BE2C (cell line): ENCODE measurements around the gene TBC1D16.

Experiments used
- DNase-seq: peaks from one replicate; pipeline ENCODE4 v3.0.0-alpha.2; 2020
- H3K27me3 ChIP-seq: fragments of 250-450 bp; sonication (Bioruptor Pico); 2 replicates; pipeline ENCODE4 v1.5.1; 2020; ENCODE audit warnings: mild to moderate bottlenecking
- H3K36me3 ChIP-seq: fragments of 250-450 bp; sonication (Bioruptor Pico); 2 replicates; pipeline ENCODE4 v1.5.1; 2020; ENCODE audit warnings: mild to moderate bottlenecking
- H3K4me1 ChIP-seq: fragments of 250-450 bp; sonication (Bioruptor Pico); 2 replicates; pipeline ENCODE4 v1.5.1; 2020
- H3K4me3 ChIP-seq: 2 replicates; pipeline ENCODE4 v1.5.1; 2011; ENCODE audit warnings: low read depth, low read length
- H3K9me3 ChIP-seq: fragments of 250-450 bp; sonication (Bioruptor Pico); 2 replicates; pipeline ENCODE4 v1.5.1; 2020
- TF ChIP-seq, protein P1 (sequence below): IDR thresholded peaks from 2 replicates; pipeline ENCODE4 v1.5.1; 2012; ENCODE audit warnings: mild to moderate bottlenecking, low read depth, low read length

Gene TBC1D16

DNA sequence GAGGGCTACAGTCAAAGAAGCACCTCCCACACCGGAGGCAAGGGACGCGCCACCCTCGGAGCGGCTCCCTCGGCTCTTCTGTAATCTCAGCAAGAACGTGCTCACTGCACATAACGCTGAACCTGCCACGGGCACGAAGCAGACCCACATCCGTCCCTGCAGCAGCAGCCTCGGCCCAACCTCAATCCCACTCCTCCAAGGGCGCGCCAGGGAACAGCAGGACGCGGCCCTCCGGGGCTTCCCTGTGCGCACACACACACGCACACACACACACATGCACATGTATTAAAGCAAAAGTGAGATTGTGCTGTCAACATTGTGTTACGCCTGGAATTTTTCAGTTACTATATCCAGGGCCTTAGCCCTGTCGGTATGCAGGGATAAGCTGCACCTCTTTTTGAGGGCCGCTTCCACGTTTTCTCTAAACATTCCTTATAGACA lies 54.0 kb downstream of the TBC1D16 start:
- Histone ChIP-seq H3K27me3 (no peaks in the 10 kb centered on the region), H3K9me3 (no peaks in the 10 kb centered on the region), H3K4me1 (peaks cover 14% of the 10 kb centered on the region), H3K4me3 (no peak overlapping the region), H3K36me3 (no peaks in the 10 kb centered on the region)
- DNase-seq: no peak
- TF ChIP-seq, protein P1, sequence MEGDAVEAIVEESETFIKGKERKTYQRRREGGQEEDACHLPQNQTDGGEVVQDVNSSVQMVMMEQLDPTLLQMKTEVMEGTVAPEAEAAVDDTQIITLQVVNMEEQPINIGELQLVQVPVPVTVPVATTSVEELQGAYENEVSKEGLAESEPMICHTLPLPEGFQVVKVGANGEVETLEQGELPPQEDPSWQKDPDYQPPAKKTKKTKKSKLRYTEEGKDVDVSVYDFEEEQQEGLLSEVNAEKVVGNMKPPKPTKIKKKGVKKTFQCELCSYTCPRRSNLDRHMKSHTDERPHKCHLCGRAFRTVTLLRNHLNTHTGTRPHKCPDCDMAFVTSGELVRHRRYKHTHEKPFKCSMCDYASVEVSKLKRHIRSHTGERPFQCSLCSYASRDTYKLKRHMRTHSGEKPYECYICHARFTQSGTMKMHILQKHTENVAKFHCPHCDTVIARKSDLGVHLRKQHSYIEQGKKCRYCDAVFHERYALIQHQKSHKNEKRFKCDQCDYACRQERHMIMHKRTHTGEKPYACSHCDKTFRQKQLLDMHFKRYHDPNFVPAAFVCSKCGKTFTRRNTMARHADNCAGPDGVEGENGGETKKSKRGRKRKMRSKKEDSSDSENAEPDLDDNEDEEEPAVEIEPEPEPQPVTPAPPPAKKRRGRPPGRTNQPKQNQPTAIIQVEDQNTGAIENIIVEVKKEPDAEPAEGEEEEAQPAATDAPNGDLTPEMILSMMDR: no peak

DNA sequence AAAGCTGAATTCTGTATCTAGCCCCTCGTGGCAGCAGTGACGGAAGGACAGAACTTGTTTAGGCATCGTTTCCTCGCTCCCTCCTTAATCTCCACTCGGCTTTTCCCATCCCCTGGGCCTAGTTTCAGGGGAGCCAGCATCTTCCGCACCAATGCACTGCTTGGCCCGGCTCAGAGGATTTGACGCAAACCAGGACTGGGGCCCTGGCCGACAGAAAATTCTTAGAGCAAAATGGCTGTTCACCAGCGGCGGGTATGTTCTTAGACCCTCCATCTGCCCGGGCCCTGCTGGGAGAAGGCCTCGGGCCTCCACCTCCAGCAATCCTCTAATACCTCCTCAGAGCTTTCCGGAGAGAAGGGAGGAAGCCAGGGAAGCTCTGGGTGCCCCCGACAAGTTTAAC lies 54.6 kb downstream of the TBC1D16 start:
- Histone ChIP-seq H3K4me1 (peaks cover 8% of the 10 kb centered on the region), H3K4me3 (no peak overlapping the region), H3K36me3 (no peaks in the 10 kb centered on the region), H3K27me3 (no peaks in the 10 kb centered on the region), H3K9me3 (no peaks in the 10 kb centered on the region)
- TF ChIP-seq, protein P1: no peak
- DNase-seq: no peak

DNA sequence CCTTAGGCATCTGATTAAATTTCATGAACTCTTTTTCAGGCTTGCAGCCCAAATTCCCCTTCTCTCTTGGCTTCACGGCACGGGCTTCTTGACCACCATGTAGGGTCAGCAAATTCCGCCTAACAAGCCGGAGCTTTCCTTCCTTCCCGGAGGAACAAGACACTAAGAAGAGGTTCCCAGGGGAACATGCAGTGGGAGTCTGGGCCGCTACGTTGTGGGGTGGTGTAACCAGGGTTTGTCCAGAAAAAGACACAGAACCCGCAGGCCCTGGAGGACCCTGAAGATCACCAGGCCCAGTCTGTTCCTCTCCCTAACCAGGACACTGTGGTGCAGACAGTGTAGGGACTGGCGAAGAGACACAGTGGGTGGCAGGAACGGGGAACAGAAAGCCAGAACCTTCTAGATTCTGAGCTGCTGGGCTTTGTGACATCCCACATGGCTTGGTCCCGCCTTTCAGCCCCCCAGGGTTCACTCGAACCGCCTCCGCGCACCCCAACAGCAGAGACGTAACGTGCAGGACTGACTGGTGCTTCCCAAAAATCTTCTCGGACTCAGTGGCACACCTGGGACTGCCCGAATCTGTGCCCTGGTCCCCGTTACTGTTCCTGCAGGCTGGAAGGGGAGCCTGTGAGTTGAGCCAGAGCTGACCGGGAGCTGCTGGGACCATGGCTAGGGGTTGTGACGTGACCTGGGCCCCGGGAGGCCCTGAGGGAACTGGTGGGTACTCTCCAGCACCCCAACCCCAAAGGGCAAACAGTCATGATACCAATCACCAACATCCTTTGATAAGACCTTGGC lies 55.2 kb downstream of the TBC1D16 start:
- no peaks in the 10 kb centered on the region for H3K27me3 ChIP-seq
- peaks cover 1% of the 10 kb centered on the region for H3K4me1 ChIP-seq
- TF ChIP-seq, protein P1: no peak
- DNase-seq: no peak
- H3K9me3 ChIP-seq: no peaks in the 10 kb centered on the region
- no peaks in the 10 kb centered on the region for H3K36me3 ChIP-seq
- H3K4me3 ChIP-seq: no peak overlapping the region

DNA sequence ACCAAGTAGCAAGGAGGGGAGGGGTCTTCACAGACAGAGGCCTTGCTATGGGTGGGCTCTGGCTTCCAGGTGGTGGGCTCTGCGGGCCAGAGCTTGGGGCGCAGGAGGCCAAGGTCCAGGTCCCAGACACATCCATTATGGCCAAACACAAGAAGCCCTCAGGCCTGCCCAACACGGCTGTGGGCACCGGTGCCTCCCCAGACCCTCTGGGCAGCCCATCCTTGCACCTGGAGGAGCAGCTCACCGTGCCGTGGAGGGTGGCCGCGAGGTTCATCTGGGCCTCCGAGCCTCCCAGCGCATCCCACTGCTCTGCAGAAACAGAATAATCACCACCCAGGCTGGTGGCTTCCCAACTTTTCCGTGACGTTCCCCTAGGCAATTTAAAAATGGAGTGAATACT lies 55.9 kb downstream of the TBC1D16 start:
- Histone ChIP-seq H3K9me3 (no peaks in the 10 kb centered on the region), H3K36me3 (no peaks in the 10 kb centered on the region), H3K27me3 (no peaks in the 10 kb centered on the region), H3K4me3 (no peak overlapping the region), H3K4me1 (no peaks in the 10 kb centered on the region; the same call in 1 of the 2 replicates)
- TF ChIP-seq, protein P1: no peak
- DNase-seq: no peak

DNA sequence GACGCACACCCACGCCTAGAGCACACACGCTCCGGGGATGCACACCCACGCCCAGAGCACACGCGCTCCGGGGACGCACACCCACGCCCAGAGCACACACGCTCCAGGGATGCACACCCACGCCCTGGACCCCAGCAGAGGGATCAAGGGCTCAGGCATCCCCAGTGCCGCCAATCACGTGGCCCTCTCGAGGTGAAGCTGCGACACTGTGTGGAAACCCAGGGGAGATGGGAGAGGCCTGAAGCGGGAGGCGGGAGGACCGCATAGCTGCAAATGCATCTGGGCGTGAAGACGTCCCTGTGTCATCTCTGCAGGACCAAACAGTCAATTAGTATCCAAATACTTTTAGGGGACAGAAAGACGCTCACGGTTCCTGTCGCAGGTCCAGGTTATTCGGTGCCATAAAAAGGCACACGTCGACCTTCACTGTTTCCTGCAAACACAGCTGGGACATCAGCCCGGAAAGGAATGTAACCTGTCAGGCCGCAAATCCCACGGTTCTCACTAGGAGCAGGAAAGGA lies 56.4 kb downstream of the TBC1D16 start:
- Histone ChIP-seq H3K4me3 (no peak overlapping the region), H3K4me1 (no peaks in the 10 kb centered on the region; the same call in 1 of the 2 replicates), H3K27me3 (no peaks in the 10 kb centered on the region), H3K9me3 (no peaks in the 10 kb centered on the region), H3K36me3 (no peaks in the 10 kb centered on the region)
- DNase-seq: no peak
- TF ChIP-seq, protein P1: no peak

DNA sequence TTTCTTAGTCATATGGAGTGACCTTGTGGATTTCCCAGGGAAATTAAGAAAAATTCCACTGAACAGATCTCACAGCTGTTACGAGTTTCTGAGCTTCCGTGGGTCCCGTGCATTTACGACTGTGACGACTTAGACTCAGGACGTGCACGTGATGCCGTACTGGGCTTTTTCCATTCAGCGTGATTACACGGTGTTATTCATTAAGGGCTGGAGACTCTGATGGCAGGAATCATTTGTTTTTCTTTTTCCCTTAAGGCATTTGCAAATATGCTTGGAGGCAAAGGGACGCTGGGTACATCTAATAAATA lies 57.2 kb downstream of the TBC1D16 start:
- DNase-seq: no peak
- TF ChIP-seq, protein P1: no peak
- H3K4me3 ChIP-seq: no peak overlapping the region
- H3K9me3 ChIP-seq: no peaks in the 10 kb centered on the region
- H3K36me3 ChIP-seq: no peaks in the 10 kb centered on the region
- no peaks in the 10 kb centered on the region for H3K27me3 ChIP-seq
- no peaks in the 10 kb centered on the region; the same call in 1 of the 2 replicates for H3K4me1 ChIP-seq
